GM18907 (cell line): ENCODE data around the gene ATP1A2.

ENCODE experiments used
- ATAC-seq: cut with Tn5 transposase; IDR thresholded peaks from one replicate; pipeline ENCODE4 v1.9.1; 2021; ENCODE audit warnings: mild to moderate bottlenecking, moderate library complexity; ENCODE audit not compliant: unreplicated experiment

The ATP1A2 gene

DNA sequence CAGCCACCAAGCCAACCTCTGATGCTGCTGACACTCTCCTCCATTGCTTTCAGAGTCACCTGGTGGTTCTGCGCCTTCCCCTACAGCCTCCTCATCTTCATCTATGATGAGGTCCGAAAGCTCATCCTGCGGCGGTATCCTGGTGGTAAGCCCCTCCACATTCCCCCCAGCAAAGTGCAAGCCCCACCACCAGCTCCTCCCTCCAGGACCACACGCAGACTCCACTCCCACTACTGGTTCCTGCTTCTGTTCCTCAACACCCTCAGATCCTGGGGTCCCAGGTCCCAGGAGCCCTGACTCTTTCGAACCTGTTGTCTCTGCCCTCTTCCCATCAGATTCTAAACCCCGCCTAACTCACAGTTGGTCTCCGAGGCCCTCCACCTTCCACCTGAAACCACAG lies 24.3 kb downstream of the ATP1A2 start:
- ATAC-seq: no peak

DNA sequence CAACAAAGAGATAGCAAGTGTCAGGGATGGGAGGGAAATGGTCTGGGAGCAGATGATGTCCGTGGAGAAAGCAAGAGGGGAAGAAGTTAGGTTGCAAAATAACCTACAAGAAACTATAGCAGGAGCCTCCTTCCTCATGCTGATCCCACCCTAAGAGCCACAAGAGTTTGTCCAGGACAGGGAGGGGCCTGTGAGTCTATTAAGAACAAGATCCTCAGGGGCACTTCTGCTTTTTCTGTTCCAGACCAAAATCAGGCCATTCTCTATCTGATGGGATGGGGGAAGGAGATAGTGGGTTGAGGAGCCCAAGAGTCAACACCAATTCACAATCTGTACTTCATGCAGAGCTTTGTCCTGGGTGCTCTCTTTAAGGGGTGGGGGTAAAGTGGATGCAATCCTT lies 28.1 kb downstream of the ATP1A2 start:
- ATAC-seq: no peak

DNA sequence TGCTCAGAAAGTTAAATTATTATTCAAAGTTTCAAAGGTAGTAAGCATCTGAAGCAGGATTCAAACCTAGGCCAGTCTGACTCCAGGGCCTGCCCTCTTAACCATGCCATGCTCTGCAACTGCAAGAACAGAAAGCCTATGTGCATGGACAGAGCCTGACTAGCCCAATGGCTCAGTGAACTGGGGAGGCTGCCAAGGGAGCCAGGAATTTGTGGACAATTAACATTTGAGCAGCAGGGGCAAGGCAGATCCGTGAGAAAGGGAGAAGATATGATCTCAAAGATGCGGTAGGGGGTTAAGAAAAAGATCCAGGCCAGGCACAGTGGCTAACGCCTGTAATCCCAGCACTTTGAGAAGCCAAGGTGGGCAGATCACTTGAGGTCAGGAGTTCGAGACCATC lies 29.4 kb downstream of the ATP1A2 start:
- ATAC-seq: no peak

DNA sequence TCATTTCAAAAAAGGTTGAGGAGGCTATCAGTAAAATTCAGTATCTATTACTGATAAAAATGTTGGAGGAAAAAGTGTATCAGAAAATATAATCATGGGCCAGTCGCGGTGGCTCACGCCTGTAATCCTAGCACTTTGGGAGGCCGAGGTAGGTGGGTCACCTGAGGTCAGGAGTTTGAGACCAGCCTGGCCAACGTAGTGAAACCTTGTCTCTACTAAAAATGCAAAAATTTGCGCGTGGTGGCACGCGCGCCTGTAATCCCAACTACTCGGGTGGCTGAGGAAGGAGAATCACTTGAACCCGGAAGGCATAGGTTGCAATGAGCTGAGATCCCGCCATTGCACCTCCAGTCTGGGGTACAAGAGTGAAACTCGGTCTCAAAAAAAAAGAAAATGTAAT lies 30.5 kb downstream of the ATP1A2 start:
- no peak for ATAC-seq

DNA sequence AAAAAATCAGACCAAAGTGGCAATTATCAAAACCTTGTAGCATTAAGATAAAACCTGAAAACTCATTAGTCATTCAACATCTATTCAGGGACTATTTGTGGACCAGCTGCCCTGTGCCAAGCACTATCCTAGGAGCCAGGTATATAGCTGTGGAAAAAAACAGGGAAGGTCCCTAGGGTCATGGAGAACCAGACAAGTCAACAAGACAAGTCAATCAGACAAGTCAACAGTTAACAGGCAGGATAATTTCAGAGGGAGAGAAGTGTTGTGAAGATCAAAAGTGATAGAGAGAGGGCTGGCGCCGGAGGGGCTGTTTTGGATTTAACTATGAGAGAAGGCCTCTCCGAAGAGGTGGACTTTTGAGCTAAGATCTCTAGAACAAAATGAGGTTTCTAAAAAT lies 32.6 kb downstream of the ATP1A2 start:
- no peak for ATAC-seq

DNA sequence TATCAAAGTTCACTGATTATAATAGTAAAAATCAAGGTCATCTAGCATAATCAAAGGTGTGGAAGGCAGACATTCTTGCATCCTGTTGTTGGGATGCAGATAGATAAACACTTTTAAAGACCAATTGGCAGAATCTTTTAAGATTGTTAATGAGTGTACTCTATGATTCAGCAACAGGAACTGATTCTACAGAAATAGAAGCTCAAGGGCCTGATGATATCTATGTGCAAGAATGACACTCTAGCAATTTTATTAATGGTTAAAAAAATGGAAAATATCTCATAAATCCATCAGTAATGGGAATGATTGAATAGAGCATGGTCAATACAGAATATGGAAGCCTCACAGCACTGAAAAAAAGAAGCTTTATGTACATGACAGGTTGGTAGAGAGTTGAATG lies 33.7 kb downstream of the ATP1A2 start:
- no peak for ATAC-seq

DNA sequence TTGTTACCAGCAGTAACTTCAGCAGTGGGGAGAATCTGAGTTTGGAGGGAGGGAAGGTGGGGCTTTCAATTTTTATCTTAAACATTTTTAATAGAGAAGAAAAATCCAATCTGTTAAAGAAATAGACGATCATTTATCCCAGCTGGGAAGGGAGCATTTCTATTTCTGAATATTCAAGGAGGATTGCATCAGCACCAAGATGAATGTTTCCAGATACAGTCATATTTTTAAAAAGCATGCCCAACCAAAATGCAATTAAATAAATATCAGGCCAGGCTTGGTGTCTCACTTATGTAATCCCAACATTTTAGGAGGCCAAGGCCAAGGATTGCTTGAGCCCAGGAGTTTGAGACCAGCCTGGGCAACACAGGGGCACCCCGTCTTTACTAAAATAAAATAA lies 34.2 kb downstream of the ATP1A2 start:
- no peak for ATAC-seq

DNA sequence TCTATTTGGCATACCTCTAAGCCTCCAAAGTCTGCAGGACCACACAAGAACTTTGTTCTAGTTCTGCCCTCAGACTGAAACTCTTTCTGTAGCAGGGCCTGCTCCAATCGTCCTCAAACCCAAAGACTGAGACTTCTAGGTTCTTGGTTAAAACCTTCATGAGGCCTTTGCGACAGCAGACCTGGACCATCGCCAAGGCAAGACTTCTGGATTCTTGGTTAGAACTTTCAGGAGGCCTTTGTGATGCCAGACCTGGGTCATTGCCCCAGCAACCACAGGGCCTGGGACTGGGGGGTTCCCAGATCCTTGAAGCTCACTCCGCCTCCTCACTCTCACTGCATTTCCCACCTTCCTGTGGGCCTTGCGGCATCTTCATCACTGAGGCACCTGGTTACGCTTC lies 35.7 kb downstream of the ATP1A2 start, which contains the start of gene ATP1A4:
ATP1A4 (plus strand) TSS at position 301 of the 400 bp plus-strand sequence. CDS start 438 bp downstream, outside the sequence.
- ATAC-seq: no peak

DNA sequence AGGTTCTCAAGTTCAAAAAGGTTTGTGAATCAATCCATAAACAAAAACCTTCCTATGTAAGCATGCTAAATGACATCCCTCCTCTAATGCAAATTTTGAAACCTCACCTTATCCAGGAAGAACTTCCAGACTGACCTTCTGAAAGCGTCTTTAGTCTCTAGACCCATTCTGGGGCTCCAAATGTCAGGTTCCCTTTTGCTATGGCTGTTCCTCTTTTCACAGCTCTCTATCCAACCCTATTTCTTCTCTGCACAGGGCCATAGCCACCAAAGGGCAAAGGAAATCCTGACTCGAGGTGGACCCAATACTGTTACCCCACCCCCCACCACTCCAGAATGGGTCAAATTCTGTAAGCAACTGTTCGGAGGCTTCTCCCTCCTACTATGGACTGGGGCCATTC lies 39.2 kb downstream of the ATP1A2 start:
- no peak for ATAC-seq

DNA sequence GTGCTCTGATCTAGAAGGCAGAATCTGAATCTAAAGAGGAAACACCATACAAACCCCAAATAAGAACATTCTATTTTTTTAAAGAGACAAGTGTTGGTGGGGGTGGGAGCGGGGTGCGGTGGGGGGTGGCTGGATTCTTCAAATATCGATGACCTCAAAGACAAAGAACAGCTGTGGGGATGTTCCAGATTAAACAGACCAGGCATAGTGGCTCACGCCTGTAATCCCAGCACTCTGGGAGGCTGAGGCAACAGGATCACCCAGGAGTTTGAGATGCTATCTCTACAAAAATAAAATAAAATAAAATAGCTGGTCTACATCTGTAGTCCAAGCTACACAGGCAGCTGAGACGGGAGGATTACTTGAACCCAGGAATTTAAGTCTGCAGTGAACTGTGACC lies 40.8 kb downstream of the ATP1A2 start:
- ATAC-seq: no peak

DNA sequence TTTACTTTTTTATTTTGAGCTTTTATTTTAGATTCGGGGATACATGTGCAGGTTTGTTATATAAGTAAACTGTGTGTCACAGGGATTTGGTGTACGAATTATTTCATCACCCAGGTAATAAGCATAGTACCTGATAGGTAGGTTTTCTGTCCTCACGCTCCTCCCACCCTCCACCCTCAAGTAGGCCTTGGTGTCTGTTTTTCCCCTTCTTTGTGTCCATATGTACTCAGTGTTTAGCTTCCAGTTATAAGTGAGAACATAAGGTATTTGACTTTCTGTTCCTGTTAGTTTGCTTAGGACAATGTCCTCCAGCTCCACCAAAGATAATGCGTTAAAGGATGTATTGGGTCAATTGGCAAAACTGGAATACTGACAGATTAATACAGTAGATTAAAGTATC lies 41.6 kb downstream of the ATP1A2 start:
- no peak for ATAC-seq

DNA sequence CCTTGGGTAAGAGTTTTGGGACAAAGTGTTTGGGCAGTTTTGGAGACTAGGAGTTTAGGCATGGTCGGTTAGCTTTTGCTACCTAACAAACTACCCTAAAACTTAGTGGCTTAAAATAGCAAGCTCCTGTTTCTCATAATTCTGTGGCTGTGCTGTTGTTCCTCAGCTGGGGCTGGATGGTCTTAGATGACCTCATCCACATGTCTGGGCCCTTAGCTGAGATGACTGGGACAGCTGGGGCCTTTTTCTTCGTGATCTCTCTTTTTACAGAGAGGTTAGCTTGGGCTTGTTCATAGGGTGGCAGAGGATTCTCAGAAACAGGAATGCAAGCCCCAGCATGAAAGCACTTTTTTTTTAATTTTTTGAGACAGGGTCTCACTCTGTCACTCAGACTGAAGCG lies 42.5 kb downstream of the ATP1A2 start:
- ATAC-seq: no peak

DNA sequence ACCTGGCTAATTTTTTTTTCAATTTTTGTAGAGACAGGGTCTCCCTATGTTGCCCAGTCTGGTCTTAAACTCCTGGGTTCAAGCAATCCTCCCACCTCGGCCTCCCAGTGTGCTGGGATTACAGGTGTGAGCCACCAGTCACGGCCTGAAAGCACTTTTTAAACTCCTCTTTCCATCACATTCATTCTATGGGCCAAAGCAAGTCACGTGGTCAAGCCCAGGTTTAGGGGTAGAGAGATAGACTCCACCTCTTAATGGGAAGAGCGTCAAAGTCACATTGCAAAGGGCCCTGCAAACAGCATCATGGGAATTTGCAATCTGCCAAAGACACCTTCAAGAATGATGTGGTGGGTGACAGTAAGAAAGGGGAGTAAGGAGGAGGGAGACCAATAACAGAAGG lies 43.0 kb downstream of the ATP1A2 start:
- no peak for ATAC-seq

DNA sequence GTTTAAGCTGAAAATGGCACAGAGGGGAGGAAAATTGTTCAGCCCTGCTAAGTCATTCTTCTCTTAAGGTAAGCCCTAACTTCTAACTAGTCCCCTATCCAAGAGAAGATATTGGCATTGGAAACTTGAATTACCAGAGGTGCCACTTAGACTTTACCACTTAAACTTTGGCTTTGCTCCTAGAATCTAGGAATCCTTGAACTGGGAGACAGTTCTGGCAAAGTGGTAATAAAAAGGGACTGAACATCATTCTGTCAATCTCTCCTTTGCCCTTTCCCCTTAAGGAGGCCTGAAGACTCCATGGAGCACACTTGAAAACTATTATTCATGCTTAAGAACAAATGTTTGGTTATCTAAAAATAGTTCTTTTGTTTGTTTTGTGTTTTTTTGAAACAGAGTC lies 44.3 kb downstream of the ATP1A2 start:
- no peak for ATAC-seq

DNA sequence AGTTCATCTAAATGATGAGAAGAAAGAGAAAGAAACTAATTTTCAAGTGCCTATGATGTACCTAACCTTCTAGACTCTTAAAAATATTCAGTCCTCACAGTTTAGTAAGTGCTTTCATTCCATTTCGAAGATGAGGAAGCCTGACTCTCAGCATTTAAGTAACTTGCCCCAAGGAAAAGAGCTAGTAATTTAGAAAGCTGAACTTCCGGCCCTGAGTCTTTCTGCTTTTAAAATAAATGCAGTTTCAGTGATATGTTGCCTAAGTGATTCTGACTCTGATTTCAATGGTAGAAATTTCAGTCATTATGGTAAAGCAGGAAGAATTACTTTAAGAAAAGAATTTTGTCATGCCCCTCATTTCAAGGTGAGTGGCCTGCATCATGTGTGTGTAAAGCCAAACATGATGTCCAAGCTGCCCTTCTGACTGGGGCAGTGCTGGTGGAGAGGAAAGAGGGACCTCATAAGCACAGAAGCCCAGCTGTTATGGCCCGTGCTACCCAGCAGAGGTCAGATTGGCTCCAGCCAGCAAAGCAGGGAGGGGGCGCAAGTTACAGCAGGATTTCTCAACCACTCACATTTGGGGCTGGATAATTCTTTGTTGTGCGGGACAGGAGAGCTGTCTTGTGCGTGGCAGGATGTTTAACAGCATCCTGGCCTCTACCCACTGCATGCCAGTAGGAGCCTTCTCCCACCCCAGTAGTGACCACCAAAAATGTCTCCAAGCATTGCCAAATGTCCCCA lies 46.6 kb downstream of the ATP1A2 start:
- ATAC-seq: no peak

DNA sequence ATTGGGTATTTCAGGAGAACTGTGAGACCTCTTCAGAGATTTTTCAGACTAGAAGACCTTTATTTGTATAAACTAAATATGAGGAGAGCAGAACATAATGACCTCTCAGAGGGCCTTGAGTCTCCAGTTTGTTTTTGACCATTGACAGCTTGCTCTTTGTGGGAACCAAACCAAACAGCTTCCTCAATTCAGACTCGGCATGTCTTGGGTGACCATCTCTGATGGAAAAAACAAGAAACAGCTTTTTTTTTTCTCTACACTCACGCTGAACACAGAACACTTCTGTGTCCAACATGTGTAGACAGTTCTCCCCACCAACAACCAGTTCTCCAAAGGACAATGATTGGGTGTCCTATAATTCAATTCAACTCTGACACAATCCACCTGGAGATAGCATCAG lies 47.4 kb downstream of the ATP1A2 start:
- ATAC-seq: no peak

DNA sequence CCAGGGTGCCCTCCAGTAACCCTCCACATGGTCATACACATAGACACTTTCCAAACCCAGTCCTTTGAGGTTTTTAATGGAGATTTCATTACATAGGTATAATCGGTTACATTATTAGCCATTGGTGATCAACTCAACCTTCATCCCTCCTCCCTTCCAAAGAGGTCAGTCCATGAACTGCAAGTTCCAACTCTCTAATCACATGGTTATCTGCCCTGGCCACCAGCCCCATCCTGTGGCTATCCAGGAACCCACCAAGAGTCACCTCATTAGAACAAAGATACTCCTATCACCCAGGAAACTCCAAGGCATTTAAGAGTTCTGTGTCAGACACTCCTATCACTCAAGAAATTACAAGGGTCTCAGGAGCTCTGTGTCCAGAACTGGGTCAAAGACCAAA lies 48.1 kb downstream of the ATP1A2 start:
- no peak for ATAC-seq

DNA sequence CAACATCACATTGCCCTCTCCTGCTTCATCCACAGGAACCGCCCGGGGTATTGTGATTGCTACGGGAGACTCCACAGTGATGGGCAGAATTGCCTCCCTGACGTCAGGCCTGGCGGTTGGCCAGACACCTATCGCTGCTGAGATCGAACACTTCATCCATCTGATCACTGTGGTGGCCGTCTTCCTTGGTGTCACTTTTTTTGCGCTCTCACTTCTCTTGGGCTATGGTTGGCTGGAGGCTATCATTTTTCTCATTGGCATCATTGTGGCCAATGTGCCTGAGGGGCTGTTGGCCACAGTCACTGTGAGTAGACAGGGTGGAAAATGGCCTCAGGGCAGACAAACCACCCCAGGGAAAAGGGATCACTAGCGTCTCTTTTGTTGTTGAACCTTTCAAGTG lies 48.6 kb downstream of the ATP1A2 start:
- no peak for ATAC-seq

DNA sequence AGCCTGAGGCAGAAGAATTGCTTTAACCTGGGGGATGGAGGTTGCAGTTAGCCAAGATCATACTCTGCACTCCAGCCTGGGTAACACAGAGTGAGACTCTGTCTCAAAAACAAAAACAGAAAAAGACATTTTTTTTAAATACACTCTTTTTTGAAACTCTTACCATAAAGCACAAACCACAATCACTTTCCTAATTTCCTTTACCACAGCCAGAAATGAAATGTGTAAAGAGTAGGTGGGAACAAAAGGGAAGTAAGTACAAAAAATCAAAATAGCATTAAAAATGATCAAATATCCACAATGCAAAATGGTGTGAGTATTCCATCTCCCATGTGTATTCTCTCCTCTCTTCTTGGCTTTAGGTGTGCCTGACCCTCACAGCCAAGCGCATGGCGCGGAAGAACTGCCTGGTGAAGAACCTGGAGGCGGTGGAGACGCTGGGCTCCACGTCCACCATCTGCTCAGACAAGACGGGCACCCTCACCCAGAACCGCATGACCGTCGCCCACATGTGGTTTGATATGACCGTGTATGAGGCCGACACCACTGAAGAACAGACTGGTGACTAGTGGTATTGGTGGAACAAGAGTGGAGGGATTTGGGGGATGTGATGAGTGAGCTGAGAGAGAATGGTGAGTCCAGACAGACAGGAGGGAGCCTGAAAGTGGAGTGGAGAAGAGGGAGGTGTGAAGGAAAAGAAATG lies 50.8 kb downstream of the ATP1A2 start:
- ATAC-seq: no peak

DNA sequence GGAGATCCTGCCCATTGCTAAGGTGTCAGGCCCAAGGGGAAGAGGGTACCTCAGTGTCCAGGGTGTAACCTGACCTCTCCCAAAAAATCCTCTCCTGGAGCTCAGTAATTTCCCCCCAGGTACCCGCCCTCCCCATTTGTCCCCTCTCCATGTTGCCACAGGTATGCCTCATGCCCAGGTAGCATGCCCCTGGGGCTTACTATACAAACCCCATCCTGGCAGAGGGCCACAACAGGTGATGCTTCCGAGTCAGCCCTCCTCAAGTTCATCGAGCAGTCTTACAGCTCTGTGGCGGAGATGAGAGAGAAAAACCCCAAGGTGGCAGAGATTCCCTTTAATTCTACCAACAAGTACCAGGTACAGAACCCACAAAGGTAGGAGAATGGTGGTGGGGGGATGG lies 51.5 kb downstream of the ATP1A2 start:
- ATAC-seq: no peak

DNA sequence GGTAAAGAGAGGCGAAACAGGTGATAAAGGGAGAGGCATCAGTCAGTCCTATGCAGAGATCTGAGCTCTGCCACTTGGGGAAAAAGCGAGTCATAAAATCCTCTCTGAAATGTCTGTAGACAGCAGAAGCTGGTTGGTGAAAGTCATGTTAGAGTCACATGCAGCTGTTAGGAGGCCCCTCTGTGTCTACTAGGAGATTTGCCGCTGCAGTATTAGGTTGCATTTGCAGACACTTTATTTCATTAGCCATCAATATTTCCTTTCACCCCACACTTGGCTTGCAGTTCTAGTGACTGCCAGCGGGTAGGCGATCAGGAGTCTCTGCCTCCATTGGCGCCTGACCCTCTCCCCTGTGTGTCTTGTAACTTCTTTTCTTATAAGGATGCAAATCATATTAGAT lies 52.0 kb downstream of the ATP1A2 start:
- ATAC-seq: no peak

DNA sequence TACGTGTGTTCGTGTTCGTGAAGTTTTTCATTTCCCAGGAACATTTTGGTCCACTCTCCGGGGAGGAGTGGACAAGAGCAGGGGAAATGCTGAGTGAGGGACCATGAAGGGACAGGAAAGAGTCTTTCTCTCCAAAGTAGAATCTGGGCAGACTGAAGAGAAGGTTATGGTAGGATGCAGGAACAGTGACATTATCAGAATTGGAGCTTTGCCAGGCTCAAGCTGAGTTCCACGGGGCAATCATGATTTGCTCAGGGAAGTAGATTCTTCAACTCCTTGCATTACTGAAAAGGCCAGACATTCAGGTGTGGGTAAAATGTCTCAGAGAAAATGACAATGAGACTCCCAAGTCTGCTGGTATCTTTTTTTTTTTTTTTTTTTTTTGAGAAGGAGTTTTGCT lies 52.5 kb downstream of the ATP1A2 start:
- no peak for ATAC-seq
